ENCODE measurements around the gene SLC16A3. TPM values are rescaled to one million over a fixed set of nuclear protein-coding genes. Genes with fewer than 3 reads are reported as not detected.

Gene SLC16A3
- total and polyA plus RNA-seq, 9 of the 15 experiments (the other 6 are each of a cell fraction or from before 2014, with no cell fraction given): 0.11 to 5.4 (median 1.2) TPM; not detected in 2

GRCh38 chr17:82242977-82243647 is 14.3 kb downstream of the SLC16A3 start:
- CTCF ChIA-PET (ENCODE audit: low intra/inter-chr PET ratio): no interaction called here
- Histone ChIP-seq H3K4me3 (no peak overlapping the region), H3K9ac (ENCODE audit: insufficient read depth in 1 of 2, low read depth in 2 of 2, low read length in 2 of 2) (peak overlapping the region in 1 of 2 experiments; percentile 90; a peak in 2 of 4 replicates), H2AFZ (ENCODE audit: low read depth, low read length) (no peak overlapping the region), H3K27me3 (ENCODE audit: control insufficient read depth in 2 of 2, insufficient read depth in 2 of 2, low read length in 2 of 2) (no peaks in the 10 kb centered on the region), H3K36me3 (ENCODE audit: control insufficient read depth, insufficient read depth, low read length) (peaks cover 70% of the 10 kb centered on the region), H3K9me1 (ENCODE audit: control insufficient read depth, insufficient read depth, low read length) (no peaks in the 10 kb centered on the region), H3K4me2 (ENCODE audit: insufficient read depth, low read length) (no peak overlapping the region), H3K27ac (ENCODE audit: extremely low read depth, low read depth, low read length) (peak overlapping the region; percentile 76; the same call in 1 of the 3 replicates), H3K79me2 (ENCODE audit: control insufficient read depth, insufficient read depth, low read length) (peaks cover 48% of the 10 kb centered on the region), H3K4me1 (replicated peaks in 1 of 2; ENCODE audit: control insufficient read depth in 2 of 2, insufficient read depth in 2 of 2, low read length in 2 of 2) (peaks cover 43 to 86% of the 10 kb centered on the region in 2 experiments), H4K20me1 (replicated peaks; ENCODE audit: control insufficient read depth, insufficient read depth, low read length) (0 out of 2 replicates have a peak, but pooled peaks cover 2% of the 10 kb centered on the region), H3K9me3 (replicated peaks; ENCODE audit: control insufficient read depth, insufficient read depth, low read depth, low read length) (no peaks in the 10 kb centered on the region)
- ATAC-seq (no peak), DNase-seq (ENCODE audit: extremely low read depth in 1 of 4, low spot score in 3 of 4) (no peak), FAIRE-seq (no peak)
- POLR2A ChIA-PET: interaction anchor here (0.6 to 2.7 kb wide), 10 partner anchors 8 to 102 kb away, joined by 3 to 20 read pairs (median 5); no protein-coding TSS in a partner anchor
- 94% methylated on average over 29 of the region's 29 CpGs for WGBS (ENCODE audit: insufficient coverage, low coverage, missing lambda C conversion rate)
- BruUV-seq (replicated peaks): no TSS peak
- in situ Hi-C loops (cut with MboI): loop anchor here (5.0 kb wide), 1 partner anchor 64 kb away; no protein-coding TSS in a partner anchor
- intact Hi-C loops (cut with micrococcal nuclease): no loop called here
- TF ChIP-seq CHD1 (IDR thresholded peaks at IDR 0.05; ENCODE audit: low read length) (no peak), POLR2B (IDR thresholded peaks at IDR 0.05; ENCODE audit: low read depth, partially characterized antibody) (peak; percentile 35), UBTF (IDR thresholded peaks at IDR 0.05; ENCODE audit: borderline replicate concordance in 1 of 2, low read depth in 2 of 2, low read length in 2 of 2) (no peak), ZBTB12 (CRISPR knock-in tag; IDR thresholded peaks at IDR 0.05) (no peak), RBFOX2 (IDR thresholded peaks at IDR 0.05; ENCODE audit: low read depth, low read length) (peak; percentile 32; the same call in 1 of the 2 replicates), TRIM25 (IDR thresholded peaks at IDR 0.05; ENCODE audit: borderline replicate concordance) (no peak), HNRNPLL (IDR thresholded peaks at IDR 0.05; ENCODE audit: low read depth, low read length, poor library complexity, severe bottlenecking) (no peak), TFAM (CRISPR knock-in tag; conservative IDR thresholded peaks at IDR 0.05) (no peak), TRIM28 (IDR thresholded peaks at IDR 0.05) (no peak), NR2C1 (IDR thresholded peaks at IDR 0.05) (no peak), NR2C1 (tag; IDR thresholded peaks at IDR 0.05) (no peak), POLR2H (tag; IDR thresholded peaks at IDR 0.05; ENCODE audit: low read depth) (no peak), ZBTB34 (CRISPR knock-in tag; IDR thresholded peaks at IDR 0.05) (no peak), NFE2 (IDR thresholded peaks at IDR 0.05; ENCODE audit: low read depth) (no peak), NR3C1 (CRISPR knock-in tag; IDR thresholded peaks at IDR 0.05) (no peak), KLF16 (IDR thresholded peaks at IDR 0.05) (no peak)
